WTC11 (cell line): Measurements from ENCODE around the gene ARL10. TPM values are rescaled to one million over a fixed set of nuclear protein-coding genes. Genes with fewer than 3 reads are reported as not detected.

Source experiments
- ATAC-seq: fragments of 200-7000 bp; cut with Tn5 transposase; 2 replicates; pipeline ENCODE4 v1.10.0; 2021; ENCODE audit warnings: mild to moderate bottlenecking, moderate library complexity
- CTCF ChIA-PET: fragments of 300-600 bp; sonication (Branson Sonifier 250); formaldehyde crosslinking; loops from one replicate; lab custom pipeline; 2021; ENCODE audit warnings: antibody characterized with exemption; lab: Charles Lee
- POLR2A ChIA-PET: fragments of 350-600 bp; sonication (Branson Sonifier 250); formaldehyde crosslinking; loops from one replicate; lab custom pipeline; 2021; ENCODE audit warnings: antibody characterized with exemption; lab: Charles Lee
- DNase-seq: peaks from one replicate; pipeline ENCODE4 v3.0.0; 2021; ENCODE audit warnings: low spot score
- H3K27ac Mint-ChIP-seq: 2 replicates; pipeline ENCODE4 v1.8.0; 2021; ENCODE audit warnings: mixed read lengths
- H3K27me3 Mint-ChIP-seq: 2 replicates; pipeline ENCODE4 v1.8.0; 2021; ENCODE audit warnings: low read depth, mild to moderate bottlenecking, moderate library complexity, mixed read lengths
- H3K36me3 Mint-ChIP-seq: 2 replicates; pipeline ENCODE4 v1.8.0; 2021; ENCODE audit warnings: mixed read lengths
- H3K4me1 Mint-ChIP-seq: 2 replicates; pipeline ENCODE4 v1.8.0; 2022; ENCODE audit warnings: mixed read lengths
- H3K4me3 Mint-ChIP-seq: 2 replicates; pipeline ENCODE4 v1.8.0; 2021; ENCODE audit warnings: mild to moderate bottlenecking, moderate library complexity, mixed read lengths
- H3K9me3 Mint-ChIP-seq: 2 replicates; pipeline ENCODE4 v1.8.0; 2021; ENCODE audit warnings: mixed read lengths
- GABPB1 ChIP-seq: sonication (generic); formaldehyde crosslinking; IDR thresholded peaks from 2 replicates; pipeline ENCODE4 v1.8.1; 2023; ENCODE audit warnings: mild to moderate bottlenecking, missing genetic modification reagents
- IRF2 ChIP-seq: sonication (generic); formaldehyde crosslinking; IDR thresholded peaks from 2 replicates; pipeline ENCODE4 v1.8.0; 2022; ENCODE audit warnings: low read depth, missing genetic modification reagents, borderline replicate concordance
- JAZF1 ChIP-seq: fragments of 250-450 bp; sonication (Bioruptor Pico); IDR thresholded peaks from 2 replicates; pipeline ENCODE4 v1.9.0; 2021; ENCODE audit warnings: moderate library complexity, mild to moderate bottlenecking, inconsistent platforms
- MYBL2 ChIP-seq: sonication (generic); formaldehyde crosslinking; IDR thresholded peaks from 2 replicates; pipeline ENCODE4 v1.8.1; 2023; ENCODE audit warnings: mild to moderate bottlenecking, moderate library complexity, missing genetic modification reagents
- NR2C2 ChIP-seq: sonication (generic); formaldehyde crosslinking; IDR thresholded peaks from 2 replicates; pipeline ENCODE4 v1.8.0; 2022; ENCODE audit warnings: mild to moderate bottlenecking, missing genetic modification reagents
- OVOL2 ChIP-seq: fragments of 250-450 bp; sonication (Bioruptor Pico); IDR thresholded peaks from 2 replicates; pipeline ENCODE4 v1.9.0; 2021; ENCODE audit warnings: mild to moderate bottlenecking, borderline replicate concordance
- PRRX2 ChIP-seq: fragments of 250-450 bp; sonication (Bioruptor Pico); IDR thresholded peaks from 2 replicates; pipeline ENCODE4 v1.8.0; 2021; ENCODE audit warnings: mild to moderate bottlenecking
- SMAD3 ChIP-seq: sonication (generic); formaldehyde crosslinking; IDR thresholded peaks from 2 replicates; pipeline ENCODE4 v1.8.0; 2022; ENCODE audit warnings: missing genetic modification reagents, mild to moderate bottlenecking, borderline replicate concordance
- TEAD1 ChIP-seq: sonication (generic); formaldehyde crosslinking; IDR thresholded peaks from 2 replicates; pipeline ENCODE4 v1.8.0; 2022; ENCODE audit warnings: mild to moderate bottlenecking, missing genetic modification reagents
- TEAD4 ChIP-seq: sonication (generic); formaldehyde crosslinking; IDR thresholded peaks from 2 replicates; pipeline ENCODE4 v1.8.0; 2022; ENCODE audit warnings: mild to moderate bottlenecking, missing genetic modification reagents
- ZNF317 ChIP-seq: sonication (generic); formaldehyde crosslinking; IDR thresholded peaks from 2 replicates; pipeline ENCODE4 v1.8.1; 2023; ENCODE audit warnings: low read depth, mild to moderate bottlenecking, moderate library complexity, missing genetic modification reagents, borderline replicate concordance
- ZNF671 ChIP-seq: fragments of 250-450 bp; sonication (Bioruptor Pico); IDR thresholded peaks from 2 replicates; pipeline ENCODE4 v1.8.0; 2021; ENCODE audit warnings: mild to moderate bottlenecking
- total RNA-seq: library from RNA; stranded (reverse); gene quantifications from 3 replicates; pipeline ENCODE4 v1.2.3, GENCODE V29; 2021
- TF ChIP-seq, protein P1 (sequence below): sonication (generic); formaldehyde crosslinking; IDR thresholded peaks from 2 replicates; pipeline ENCODE4 v1.8.0; 2022; ENCODE audit warnings: mild to moderate bottlenecking, missing genetic modification reagents
- TF ChIP-seq, protein P2 (sequence below): sonication (generic); formaldehyde crosslinking; IDR thresholded peaks from 2 replicates; pipeline ENCODE4 v1.8.1; 2023; ENCODE audit warnings: mild to moderate bottlenecking, missing genetic modification reagents, moderate library complexity
- TF ChIP-seq, protein P3 (sequence below): sonication (generic); formaldehyde crosslinking; conservative IDR thresholded peaks from 2 replicates; pipeline ENCODE4 v1.8.1; 2022; ENCODE audit warnings: mild to moderate bottlenecking, missing genetic modification reagents
- TF ChIP-seq, protein P4 (sequence below): fragments of 250-450 bp; sonication (Bioruptor Pico); IDR thresholded peaks from 2 replicates; pipeline ENCODE4 v1.9.0; 2021; ENCODE audit warnings: mild to moderate bottlenecking
- TF ChIP-seq, protein P5 (sequence below): fragments of 250-450 bp; sonication (Bioruptor Pico); IDR thresholded peaks from 2 replicates; pipeline ENCODE4 v1.9.0; 2021; ENCODE audit warnings: moderate library complexity, mild to moderate bottlenecking, inconsistent platforms, borderline replicate concordance
- TF ChIP-seq, protein P6 (sequence below): sonication (generic); formaldehyde crosslinking; IDR thresholded peaks from 2 replicates; pipeline ENCODE4 v1.8.0; 2023; ENCODE audit warnings: missing genetic modification reagents, mild to moderate bottlenecking, borderline replicate concordance
- TF ChIP-seq, protein P7 (sequence below): sonication (generic); formaldehyde crosslinking; IDR thresholded peaks from 2 replicates; pipeline ENCODE4 v1.8.1; 2023; ENCODE audit warnings: mild to moderate bottlenecking, missing genetic modification reagents, borderline replicate concordance
- TF ChIP-seq, protein P8 (sequence below): sonication (generic); formaldehyde crosslinking; IDR thresholded peaks from 2 replicates; pipeline ENCODE4 v1.8.1; 2022; ENCODE audit warnings: low read depth, mild to moderate bottlenecking, moderate library complexity, missing genetic modification reagents, borderline replicate concordance

The ARL10 gene
- total RNA-seq, 1 experiment from 2014 or later: 6.8 TPM

DNA sequence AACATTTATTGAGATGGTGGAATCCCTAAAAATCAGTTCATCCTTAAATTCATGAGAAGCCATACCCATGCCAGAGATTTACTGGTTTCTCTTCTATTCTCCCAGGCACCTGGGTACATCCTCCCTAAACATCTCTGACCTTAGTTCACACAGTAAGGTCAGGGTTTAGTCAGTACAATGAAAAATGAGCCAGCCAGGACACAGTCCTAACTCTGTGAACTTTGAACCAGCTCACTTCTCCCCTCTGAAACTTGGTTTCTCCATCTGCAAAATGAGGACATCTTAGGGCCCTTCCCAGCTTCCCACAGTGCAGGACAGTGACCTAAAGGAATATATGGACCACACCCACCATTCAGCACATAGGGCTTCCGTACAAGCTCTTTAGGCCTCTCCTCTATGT, 21.2 kb downstream of the ARL10 start:
- ATAC-seq: no peak
- Mint-ChIP-seq H3K4me1 (peaks cover 19% of the 10 kb centered on the region), H3K4me3 (peak overlapping the region; percentile 99), H3K27ac (no peak overlapping the region; the same call in none of the 2 replicates)
- ChIA-PET POLR2A (no interaction called here), CTCF (no interaction called here)
- TF ChIP-seq JAZF1 (no peak), SMAD3 (CRISPR knock-in tag) (no peak), MYBL2 (CRISPR knock-in tag) (no peak), OVOL2 (no peak), TEAD1 (CRISPR knock-in tag) (no peak), ZNF317 (CRISPR knock-in tag) (no peak), GABPB1 (CRISPR knock-in tag) (no peak), PRRX2 (no peak), NR2C2 (no peak), IRF2 (CRISPR knock-in tag) (no peak), ZNF671 (no peak)
- TF ChIP-seq, protein P1, sequence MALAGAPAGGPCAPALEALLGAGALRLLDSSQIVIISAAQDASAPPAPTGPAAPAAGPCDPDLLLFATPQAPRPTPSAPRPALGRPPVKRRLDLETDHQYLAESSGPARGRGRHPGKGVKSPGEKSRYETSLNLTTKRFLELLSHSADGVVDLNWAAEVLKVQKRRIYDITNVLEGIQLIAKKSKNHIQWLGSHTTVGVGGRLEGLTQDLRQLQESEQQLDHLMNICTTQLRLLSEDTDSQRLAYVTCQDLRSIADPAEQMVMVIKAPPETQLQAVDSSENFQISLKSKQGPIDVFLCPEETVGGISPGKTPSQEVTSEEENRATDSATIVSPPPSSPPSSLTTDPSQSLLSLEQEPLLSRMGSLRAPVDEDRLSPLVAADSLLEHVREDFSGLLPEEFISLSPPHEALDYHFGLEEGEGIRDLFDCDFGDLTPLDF: no peak
- TF ChIP-seq, protein P2, sequence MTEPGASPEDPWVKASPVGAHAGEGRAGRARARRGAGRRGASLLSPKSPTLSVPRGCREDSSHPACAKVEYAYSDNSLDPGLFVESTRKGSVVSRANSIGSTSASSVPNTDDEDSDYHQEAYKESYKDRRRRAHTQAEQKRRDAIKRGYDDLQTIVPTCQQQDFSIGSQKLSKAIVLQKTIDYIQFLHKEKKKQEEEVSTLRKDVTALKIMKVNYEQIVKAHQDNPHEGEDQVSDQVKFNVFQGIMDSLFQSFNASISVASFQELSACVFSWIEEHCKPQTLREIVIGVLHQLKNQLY (CRISPR knock-in tag): no peak
- TF ChIP-seq, protein P3, sequence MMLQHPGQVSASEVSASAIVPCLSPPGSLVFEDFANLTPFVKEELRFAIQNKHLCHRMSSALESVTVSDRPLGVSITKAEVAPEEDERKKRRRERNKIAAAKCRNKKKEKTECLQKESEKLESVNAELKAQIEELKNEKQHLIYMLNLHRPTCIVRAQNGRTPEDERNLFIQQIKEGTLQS (CRISPR knock-in tag): no peak
- TF ChIP-seq, protein P4, sequence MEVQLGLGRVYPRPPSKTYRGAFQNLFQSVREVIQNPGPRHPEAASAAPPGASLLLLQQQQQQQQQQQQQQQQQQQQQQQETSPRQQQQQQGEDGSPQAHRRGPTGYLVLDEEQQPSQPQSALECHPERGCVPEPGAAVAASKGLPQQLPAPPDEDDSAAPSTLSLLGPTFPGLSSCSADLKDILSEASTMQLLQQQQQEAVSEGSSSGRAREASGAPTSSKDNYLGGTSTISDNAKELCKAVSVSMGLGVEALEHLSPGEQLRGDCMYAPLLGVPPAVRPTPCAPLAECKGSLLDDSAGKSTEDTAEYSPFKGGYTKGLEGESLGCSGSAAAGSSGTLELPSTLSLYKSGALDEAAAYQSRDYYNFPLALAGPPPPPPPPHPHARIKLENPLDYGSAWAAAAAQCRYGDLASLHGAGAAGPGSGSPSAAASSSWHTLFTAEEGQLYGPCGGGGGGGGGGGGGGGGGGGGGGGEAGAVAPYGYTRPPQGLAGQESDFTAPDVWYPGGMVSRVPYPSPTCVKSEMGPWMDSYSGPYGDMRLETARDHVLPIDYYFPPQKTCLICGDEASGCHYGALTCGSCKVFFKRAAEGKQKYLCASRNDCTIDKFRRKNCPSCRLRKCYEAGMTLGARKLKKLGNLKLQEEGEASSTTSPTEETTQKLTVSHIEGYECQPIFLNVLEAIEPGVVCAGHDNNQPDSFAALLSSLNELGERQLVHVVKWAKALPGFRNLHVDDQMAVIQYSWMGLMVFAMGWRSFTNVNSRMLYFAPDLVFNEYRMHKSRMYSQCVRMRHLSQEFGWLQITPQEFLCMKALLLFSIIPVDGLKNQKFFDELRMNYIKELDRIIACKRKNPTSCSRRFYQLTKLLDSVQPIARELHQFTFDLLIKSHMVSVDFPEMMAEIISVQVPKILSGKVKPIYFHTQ (CRISPR knock-in tag): no peak
- TF ChIP-seq, protein P5, sequence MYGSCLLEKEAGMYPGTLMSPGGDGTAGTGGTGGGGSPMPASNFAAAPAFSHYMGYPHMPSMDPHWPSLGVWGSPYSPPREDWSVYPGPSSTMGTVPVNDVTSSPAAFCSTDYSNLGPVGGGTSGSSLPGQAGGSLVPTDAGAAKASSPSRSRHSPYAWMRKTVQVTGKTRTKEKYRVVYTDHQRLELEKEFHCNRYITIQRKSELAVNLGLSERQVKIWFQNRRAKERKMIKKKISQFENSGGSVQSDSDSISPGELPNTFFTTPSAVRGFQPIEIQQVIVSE: no peak
- TF ChIP-seq, all 79 proteins: peak for 0
- Mint-ChIP-seq H3K36me3 (peaks cover 41% of the 10 kb centered on the region), H3K9me3 (no peaks in the 10 kb centered on the region), H3K27me3 (no peaks in the 10 kb centered on the region; the same call in 1 of the 2 replicates)
- DNase-seq: no peak

DNA sequence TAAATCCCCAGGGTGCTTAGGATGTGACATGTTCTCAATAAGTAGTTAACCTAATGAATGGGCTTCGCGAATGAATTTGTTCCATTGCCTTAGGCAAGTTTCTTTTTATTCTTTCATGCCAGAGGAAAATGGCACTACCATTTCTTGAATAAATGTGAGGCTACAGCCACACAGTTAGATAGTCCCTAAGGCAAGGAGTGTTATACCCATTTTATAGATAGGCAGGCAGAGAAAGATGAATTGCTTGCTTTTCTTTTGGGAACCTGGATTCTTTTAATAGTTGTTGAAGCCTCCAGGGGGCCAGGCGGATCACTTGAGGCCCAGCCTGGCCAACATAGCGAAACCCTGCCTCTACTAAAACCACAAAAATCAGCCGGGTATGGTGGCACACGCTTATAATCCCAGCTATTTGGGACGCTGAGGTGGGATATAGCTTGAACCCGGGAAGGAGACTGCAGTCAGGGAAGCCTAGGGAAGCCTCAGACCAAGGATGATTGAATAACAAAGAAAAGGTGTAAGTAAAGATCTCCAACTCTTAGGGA, 22.2 kb downstream of the ARL10 start:
- CTCF ChIA-PET: interaction anchor here (1.8 to 2.6 kb wide), 3 partner anchors 29 to 658 kb away, joined by 6 to 12 read pairs (median 8); partner anchors contain the start of genes CLTB and FAF2
- Mint-ChIP-seq H3K27me3 (no peaks in the 10 kb centered on the region; the same call in 1 of the 2 replicates), H3K4me3 (peak overlapping the region; percentile 99), H3K4me1 (peaks cover 19% of the 10 kb centered on the region), H3K9me3 (no peaks in the 10 kb centered on the region), H3K27ac (peak overlapping the region; percentile 95; the same call in 1 of the 2 replicates), H3K36me3 (peaks cover 32% of the 10 kb centered on the region)
- DNase-seq (no peak), ATAC-seq (no peak)
- POLR2A ChIA-PET: interaction anchor here (0.5 kb wide), 1 partner anchor 645 kb away, joined by 3 read pairs; no protein-coding TSS in a partner anchor
- TF ChIP-seq, protein P6, sequence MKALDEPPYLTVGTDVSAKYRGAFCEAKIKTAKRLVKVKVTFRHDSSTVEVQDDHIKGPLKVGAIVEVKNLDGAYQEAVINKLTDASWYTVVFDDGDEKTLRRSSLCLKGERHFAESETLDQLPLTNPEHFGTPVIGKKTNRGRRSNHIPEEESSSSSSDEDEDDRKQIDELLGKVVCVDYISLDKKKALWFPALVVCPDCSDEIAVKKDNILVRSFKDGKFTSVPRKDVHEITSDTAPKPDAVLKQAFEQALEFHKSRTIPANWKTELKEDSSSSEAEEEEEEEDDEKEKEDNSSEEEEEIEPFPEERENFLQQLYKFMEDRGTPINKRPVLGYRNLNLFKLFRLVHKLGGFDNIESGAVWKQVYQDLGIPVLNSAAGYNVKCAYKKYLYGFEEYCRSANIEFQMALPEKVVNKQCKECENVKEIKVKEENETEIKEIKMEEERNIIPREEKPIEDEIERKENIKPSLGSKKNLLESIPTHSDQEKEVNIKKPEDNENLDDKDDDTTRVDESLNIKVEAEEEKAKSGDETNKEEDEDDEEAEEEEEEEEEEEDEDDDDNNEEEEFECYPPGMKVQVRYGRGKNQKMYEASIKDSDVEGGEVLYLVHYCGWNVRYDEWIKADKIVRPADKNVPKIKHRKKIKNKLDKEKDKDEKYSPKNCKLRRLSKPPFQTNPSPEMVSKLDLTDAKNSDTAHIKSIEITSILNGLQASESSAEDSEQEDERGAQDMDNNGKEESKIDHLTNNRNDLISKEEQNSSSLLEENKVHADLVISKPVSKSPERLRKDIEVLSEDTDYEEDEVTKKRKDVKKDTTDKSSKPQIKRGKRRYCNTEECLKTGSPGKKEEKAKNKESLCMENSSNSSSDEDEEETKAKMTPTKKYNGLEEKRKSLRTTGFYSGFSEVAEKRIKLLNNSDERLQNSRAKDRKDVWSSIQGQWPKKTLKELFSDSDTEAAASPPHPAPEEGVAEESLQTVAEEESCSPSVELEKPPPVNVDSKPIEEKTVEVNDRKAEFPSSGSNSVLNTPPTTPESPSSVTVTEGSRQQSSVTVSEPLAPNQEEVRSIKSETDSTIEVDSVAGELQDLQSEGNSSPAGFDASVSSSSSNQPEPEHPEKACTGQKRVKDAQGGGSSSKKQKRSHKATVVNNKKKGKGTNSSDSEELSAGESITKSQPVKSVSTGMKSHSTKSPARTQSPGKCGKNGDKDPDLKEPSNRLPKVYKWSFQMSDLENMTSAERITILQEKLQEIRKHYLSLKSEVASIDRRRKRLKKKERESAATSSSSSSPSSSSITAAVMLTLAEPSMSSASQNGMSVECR: no peak
- TF ChIP-seq, protein P7, sequence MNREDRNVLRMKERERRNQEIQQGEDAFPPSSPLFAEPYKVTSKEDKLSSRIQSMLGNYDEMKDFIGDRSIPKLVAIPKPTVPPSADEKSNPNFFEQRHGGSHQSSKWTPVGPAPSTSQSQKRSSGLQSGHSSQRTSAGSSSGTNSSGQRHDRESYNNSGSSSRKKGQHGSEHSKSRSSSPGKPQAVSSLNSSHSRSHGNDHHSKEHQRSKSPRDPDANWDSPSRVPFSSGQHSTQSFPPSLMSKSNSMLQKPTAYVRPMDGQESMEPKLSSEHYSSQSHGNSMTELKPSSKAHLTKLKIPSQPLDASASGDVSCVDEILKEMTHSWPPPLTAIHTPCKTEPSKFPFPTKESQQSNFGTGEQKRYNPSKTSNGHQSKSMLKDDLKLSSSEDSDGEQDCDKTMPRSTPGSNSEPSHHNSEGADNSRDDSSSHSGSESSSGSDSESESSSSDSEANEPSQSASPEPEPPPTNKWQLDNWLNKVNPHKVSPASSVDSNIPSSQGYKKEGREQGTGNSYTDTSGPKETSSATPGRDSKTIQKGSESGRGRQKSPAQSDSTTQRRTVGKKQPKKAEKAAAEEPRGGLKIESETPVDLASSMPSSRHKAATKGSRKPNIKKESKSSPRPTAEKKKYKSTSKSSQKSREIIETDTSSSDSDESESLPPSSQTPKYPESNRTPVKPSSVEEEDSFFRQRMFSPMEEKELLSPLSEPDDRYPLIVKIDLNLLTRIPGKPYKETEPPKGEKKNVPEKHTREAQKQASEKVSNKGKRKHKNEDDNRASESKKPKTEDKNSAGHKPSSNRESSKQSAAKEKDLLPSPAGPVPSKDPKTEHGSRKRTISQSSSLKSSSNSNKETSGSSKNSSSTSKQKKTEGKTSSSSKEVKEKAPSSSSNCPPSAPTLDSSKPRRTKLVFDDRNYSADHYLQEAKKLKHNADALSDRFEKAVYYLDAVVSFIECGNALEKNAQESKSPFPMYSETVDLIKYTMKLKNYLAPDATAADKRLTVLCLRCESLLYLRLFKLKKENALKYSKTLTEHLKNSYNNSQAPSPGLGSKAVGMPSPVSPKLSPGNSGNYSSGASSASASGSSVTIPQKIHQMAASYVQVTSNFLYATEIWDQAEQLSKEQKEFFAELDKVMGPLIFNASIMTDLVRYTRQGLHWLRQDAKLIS: no peak
- TF ChIP-seq TEAD4 (CRISPR knock-in tag): no peak
- TF ChIP-seq, protein P8, sequence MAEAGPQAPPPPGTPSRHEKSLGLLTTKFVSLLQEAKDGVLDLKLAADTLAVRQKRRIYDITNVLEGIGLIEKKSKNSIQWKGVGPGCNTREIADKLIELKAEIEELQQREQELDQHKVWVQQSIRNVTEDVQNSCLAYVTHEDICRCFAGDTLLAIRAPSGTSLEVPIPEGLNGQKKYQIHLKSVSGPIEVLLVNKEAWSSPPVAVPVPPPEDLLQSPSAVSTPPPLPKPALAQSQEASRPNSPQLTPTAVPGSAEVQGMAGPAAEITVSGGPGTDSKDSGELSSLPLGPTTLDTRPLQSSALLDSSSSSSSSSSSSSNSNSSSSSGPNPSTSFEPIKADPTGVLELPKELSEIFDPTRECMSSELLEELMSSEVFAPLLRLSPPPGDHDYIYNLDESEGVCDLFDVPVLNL: no peak
